GM20000 (cell line): ENCODE results near the gene FETUB.

Source experiments
- DNase-seq: peaks from one replicate; pipeline ENCODE4 v3.0.0; 2012; ENCODE audit warnings: low spot score
- CTCF ChIP-seq: IDR thresholded peaks from 2 replicates; pipeline ENCODE4 v1.5.1; 2012; ENCODE audit warnings: mild to moderate bottlenecking, control low read depth; ENCODE audit errors: extremely low read depth, missing control alignments

FETUB gene

GRCh38 chr3:186620213-186621092, 19.7 kb upstream of the FETUB start:
- no peak for DNase-seq
- no peak for TF ChIP-seq CTCF

- TF ChIP-seq CTCF = no peak
- DNase-seq = no peak
Observed at GRCh38 chr3:186621894-186622650, 18.1 kb upstream of the FETUB start.

GRCh38 chr3:186622651-186623310, 17.4 kb upstream of the FETUB start:
- TF ChIP-seq CTCF = no peak
- no peak for DNase-seq

- TF ChIP-seq CTCF = no peak
- no peak for DNase-seq
Observed at GRCh38 chr3:186624598-186624997, 15.6 kb upstream of the FETUB start.

GRCh38 chr3:186625600-186626042, 14.6 kb upstream of the FETUB start:
- no peak for DNase-seq

GRCh38 chr3:186626254-186626847, 13.8 kb upstream of the FETUB start:
- TF ChIP-seq CTCF = no peak

More at GRCh38 chr3:186625600-186626042, 14.6 kb upstream of the FETUB start:
- TF ChIP-seq CTCF = no peak

More at GRCh38 chr3:186626254-186626847, 13.8 kb upstream of the FETUB start:
- no peak for DNase-seq
